Tibial artery (tissue), 4 donors: ENCODE results near the gene YJEFN3.

Experiments
- DNase-seq, 2 donors: peaks; one replicate each; pipeline ENCODE4 v3.0.0-alpha.2; 2019
- H3K27ac ChIP-seq, 2 donors: fragments of 200-600 bp; sonication (generic) in 1 of 2; 1 replicate in 1 of 2; 2 replicates in 1 of 2; pipeline ENCODE4 v1.5.1; 2018 to 2019; ENCODE audit warnings: mild to moderate bottlenecking in 1 of 2
- H3K27me3 ChIP-seq, 2 donors: fragments of 200-600 bp; sonication (generic) in 1 of 2; one replicate each; pipeline versions ENCODE4 v1.5.1 to v1.6.0; 2016 to 2019
- H3K36me3 ChIP-seq, 3 donors: fragments of 200-600 bp; sonication (generic) in 2 of 3; one replicate each; pipeline ENCODE4 v1.5.1; 2016 to 2019; ENCODE audit warnings: mild to moderate bottlenecking in 2 of 3
- H3K4me1 ChIP-seq, 4 donors: fragments of 200-600 bp; sonication (generic) in 2 of 4; 1 replicate in 3 of 4; 2 replicates in 1 of 4; pipeline ENCODE4 v1.5.1; 2016 to 2019
- H3K4me3 ChIP-seq, 2 donors: fragments of 200-600 bp; sonication (generic) in 1 of 2; 1 replicate in 1 of 2; 2 replicates in 1 of 2; pipeline ENCODE4 v1.5.1; 2018 to 2019; ENCODE audit warnings: mild to moderate bottlenecking in 2 of 2
- H3K9me3 ChIP-seq, 3 donors: fragments of 200-600 bp; sonication (generic) in 1 of 3; one replicate each; pipeline ENCODE4 v1.5.1; 2016 to 2019
- CTCF ChIP-seq, 2 experiments: fragments of 200-600 bp in 1 of 2; fragments of 450-650 bp in 1 of 2; IDR thresholded peaks; one replicate each; pipeline ENCODE4 v1.5.1; 2017 to 2019; ENCODE audit warnings: antibody characterized with exemption in 2 of 2, mild to moderate bottlenecking in 1 of 2, moderate library complexity in 1 of 2
- intact Hi-C: fragments of 100-400 bp; cut with DNase I; formaldehyde crosslinking; loops from one replicate; pipeline ENCODE4 v1.15.0; 2023; ENCODE audit warnings: low total_unique reads

YJEFN3 gene

DNA sequence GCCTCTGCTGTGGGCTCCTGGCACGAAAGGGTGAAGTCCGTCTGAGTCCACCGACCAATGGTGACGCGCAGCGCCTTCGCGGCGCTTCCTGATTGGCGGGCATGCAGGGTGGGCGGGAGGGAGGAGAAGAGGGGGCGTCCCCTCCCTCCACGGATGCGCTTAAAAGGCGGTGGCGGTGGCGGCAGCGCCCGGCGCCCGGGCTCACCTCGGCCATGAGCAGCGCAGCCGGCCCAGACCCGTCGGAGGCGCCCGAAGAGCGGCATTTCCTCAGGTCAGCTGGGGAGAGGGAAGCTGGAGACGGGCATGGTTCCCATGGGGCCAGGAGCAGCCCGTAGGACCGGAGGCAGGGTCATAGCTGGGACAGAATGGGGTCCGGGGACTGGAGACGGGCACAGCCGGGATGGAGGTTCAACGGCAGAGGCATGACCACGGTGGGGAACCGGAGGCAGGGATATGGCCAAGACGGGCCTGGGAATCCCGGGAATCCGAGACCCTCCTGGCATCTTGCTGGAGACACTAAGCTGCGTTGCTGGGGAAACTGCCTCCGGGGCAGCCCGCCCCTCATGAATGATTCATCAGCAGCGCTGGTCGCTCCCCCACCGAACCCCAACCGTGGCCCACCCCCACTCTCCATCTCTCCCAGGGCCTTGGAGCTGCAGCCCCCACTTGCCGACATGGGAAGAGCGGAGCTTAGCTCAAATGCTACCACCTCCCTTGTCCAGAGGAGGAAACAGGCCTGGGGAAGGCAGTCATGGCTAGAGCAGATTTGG is at the start of gene YJEFN3:
YJEFN3 (plus strand) TSS at position 191 of the 770 bp plus-strand sequence; CDS start at position 213, 22 bp downstream.
- intact Hi-C loops = no loop called here
- no peak for TF ChIP-seq CTCF (IDR thresholded peaks at IDR 0.05)
- Histone ChIP-seq H3K9me3 (no peaks in the 10 kb centered on the region), H3K27ac (no peak within 1 kb of the TSS), H3K27me3 (no peaks in the 10 kb centered on the region), H3K4me3 (no peak within 1 kb of the TSS), H3K4me1 (peaks cover 0 to 17% (median 11%) of the 10 kb centered on the region in 4 donors), H3K36me3 (peaks cover 18 to 64% (median 21%) of the 10 kb centered on the region in 3 donors)
- no peak for DNase-seq

DNA sequence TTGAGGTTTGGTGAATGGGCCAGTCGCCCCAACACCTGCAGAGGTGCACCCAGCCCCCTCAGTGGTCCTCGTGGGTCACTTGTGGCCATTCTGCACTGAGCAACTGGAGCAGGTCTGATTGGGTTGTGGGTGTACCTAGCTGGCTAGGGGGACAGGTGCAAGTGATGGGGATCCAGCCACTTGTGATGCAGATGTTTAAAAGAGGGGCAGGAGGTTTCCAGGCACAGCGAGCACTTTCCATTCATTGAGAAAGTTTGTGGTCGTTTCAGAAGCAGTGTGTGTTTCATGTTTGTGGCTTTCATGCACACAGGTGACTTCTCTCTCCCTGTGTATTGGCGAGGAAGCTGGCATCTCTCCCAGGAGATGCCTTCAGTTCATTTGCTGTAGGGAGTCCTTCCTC is 48.0 kb upstream of the YJEFN3 start:
- intact Hi-C loops = no loop called here
- no peaks in the 10 kb centered on the region for H3K27me3 ChIP-seq
- H3K36me3 ChIP-seq = peaks cover 0 to 8% (median 0%) of the 10 kb centered on the region in 3 donors
- DNase-seq = no peak
- H3K9me3 ChIP-seq = no peaks in the 10 kb centered on the region
- peaks cover 0 to 8% (median 2%) of the 10 kb centered on the region in 4 donors for H3K4me1 ChIP-seq
- H3K27ac ChIP-seq = no peak overlapping the region
- no peak overlapping the region for H3K4me3 ChIP-seq
- no peak for TF ChIP-seq CTCF (IDR thresholded peaks at IDR 0.05)

- no peak for TF ChIP-seq CTCF (IDR thresholded peaks at IDR 0.05)
- no peak for DNase-seq
- Histone ChIP-seq H3K36me3 (peaks cover 0 to 8% (median 0%) of the 10 kb centered on the region in 3 donors), H3K27ac (no peak overlapping the region), H3K4me3 (no peak overlapping the region), H3K9me3 (no peaks in the 10 kb centered on the region), H3K4me1 (peaks cover 0 to 24% (median 3%) of the 10 kb centered on the region in 4 donors), H3K27me3 (no peaks in the 10 kb centered on the region)
- intact Hi-C loops = no loop called here
Observed at GRCh38 chr19:19482809-19483596, 45.7 kb upstream of the YJEFN3 start.

- H3K36me3 ChIP-seq = peaks cover 0 to 8% (median 0%) of the 10 kb centered on the region in 3 donors
- H3K4me1 ChIP-seq = peaks cover 0 to 48% (median 26%) of the 10 kb centered on the region in 4 donors
- no peak overlapping the region for H3K27ac ChIP-seq
- H3K4me3 ChIP-seq = no peak overlapping the region
- no peak for DNase-seq
- no peaks in the 10 kb centered on the region for H3K27me3 ChIP-seq
- intact Hi-C loops = no loop called here
- no peaks in the 10 kb centered on the region for H3K9me3 ChIP-seq
- no peak for TF ChIP-seq CTCF (IDR thresholded peaks at IDR 0.05)
Observed at GRCh38 chr19:19485161-19485997, 43.3 kb upstream of the YJEFN3 start.

DNA sequence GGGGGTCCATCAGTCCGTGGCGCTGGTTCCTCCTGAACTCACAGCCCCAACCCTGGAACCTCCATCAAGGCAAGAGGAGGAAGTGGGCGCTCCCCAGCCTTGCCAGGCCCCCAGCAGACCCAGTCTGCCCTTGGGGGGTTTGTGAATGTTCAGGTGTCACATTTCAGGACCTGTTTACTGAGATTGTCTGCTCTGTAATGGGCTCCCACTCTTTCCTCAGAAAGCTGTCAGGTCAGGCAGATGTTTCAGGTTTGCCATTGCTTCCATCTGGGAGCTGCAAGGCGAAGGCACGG is 42.8 kb upstream of the YJEFN3 start:
- Histone ChIP-seq H3K27ac (no peak overlapping the region), H3K4me1 (peaks cover 0 to 53% (median 29%) of the 10 kb centered on the region in 4 donors)

More for the DNA sequence above, 42.8 kb upstream of the YJEFN3 start:
- intact Hi-C loops = no loop called here
- H3K4me3 ChIP-seq = no peak overlapping the region
- TF ChIP-seq CTCF (IDR thresholded peaks at IDR 0.05) = no peak
- no peaks in the 10 kb centered on the region for H3K9me3 ChIP-seq
- no peaks in the 10 kb centered on the region for H3K27me3 ChIP-seq
- peaks cover 0 to 8% (median 0%) of the 10 kb centered on the region in 3 donors for H3K36me3 ChIP-seq
- no peak for DNase-seq
